Measurements from ENCODE around the gene GALNT16.
A peak's percentile ranks its signal among the peaks of the same experiment; 100 is the strongest.
"Not testable (repeated sequence)": the region's sequence is repeated elsewhere in the genome, so short reads cannot be mapped to it uniquely, and the experiment has no call there.

The GALNT16 gene

GRCh38 chr14:69375182-69375581 lies 115.2 kb downstream of the GALNT16 start:
- no peak for DNase-seq (ENCODE audit: extremely low spot score)
- POLR2A ChIA-PET, result interaction anchor here (0.9 kb wide), 1 partner anchor 56 kb away, joined by 3 read pairs; no protein-coding TSS in a partner anchor

DNA sequence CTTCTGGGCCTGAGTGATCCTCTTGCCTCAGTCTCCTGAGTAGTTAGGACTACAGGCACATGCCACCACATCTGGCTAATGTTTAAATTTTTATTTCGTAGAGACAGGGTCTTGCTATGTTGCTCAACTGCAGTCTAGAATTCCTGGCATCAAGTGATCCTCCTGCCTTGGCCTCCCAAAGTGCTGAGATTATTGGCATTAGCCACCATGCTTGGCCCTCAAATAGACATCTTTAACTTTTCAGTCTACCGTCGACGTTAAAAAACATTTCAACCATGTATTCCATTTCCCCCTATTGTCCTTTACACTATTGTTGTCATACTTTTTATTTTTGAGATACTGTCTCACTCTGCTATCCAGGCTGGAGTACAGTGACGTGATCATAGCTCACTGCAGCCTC lies 115.8 kb downstream of the GALNT16 start:
- TF ChIP-seq CTCF (IDR thresholded peaks at IDR 0.05; ENCODE audit: control extremely low read depth, extremely low read depth, low read depth, missing control alignments), result no peak
- CTCF ChIA-PET, result interaction anchor here (1.0 to 1.6 kb wide), 3 partner anchors 9 to 66 kb away, joined by 3 to 4 read pairs (median 3); no protein-coding TSS in a partner anchor
- no peak for DNase-seq (ENCODE audit: extremely low spot score)
- POLR2A ChIA-PET, result interaction anchor here (0.5 to 0.9 kb wide), 2 partner anchors 9 to 57 kb away, joined by 3 to 6 read pairs; no protein-coding TSS in a partner anchor

More at GRCh38 chr14:69375182-69375581, 115.2 kb downstream of the GALNT16 start:
- no peak for TF ChIP-seq CTCF (IDR thresholded peaks at IDR 0.05; ENCODE audit: control extremely low read depth, extremely low read depth, low read depth, missing control alignments)
- CTCF ChIA-PET, result interaction anchor here (1.6 kb wide), 1 partner anchor 10 kb away, joined by 3 read pairs; no protein-coding TSS in a partner anchor

GRCh38 chr14:69376439-69376838 lies 116.5 kb downstream of the GALNT16 start:
- no peak for TF ChIP-seq CTCF (IDR thresholded peaks at IDR 0.05; ENCODE audit: control extremely low read depth, extremely low read depth, low read depth, missing control alignments)
- DNase-seq (ENCODE audit: extremely low spot score), result no peak
- POLR2A ChIA-PET, result interaction anchor here (0.8 kb wide), 1 partner anchor 15 kb away, joined by 4 read pairs; no protein-coding TSS in a partner anchor
- CTCF ChIA-PET, result interaction anchor here (1.0 to 1.4 kb wide), 5 partner anchors 9 to 65 kb away, joined by 3 to 4 read pairs (median 4); no protein-coding TSS in a partner anchor

GRCh38 chr14:69378274-69378673 lies 118.3 kb downstream of the GALNT16 start:
- no peak for TF ChIP-seq CTCF (IDR thresholded peaks at IDR 0.05; ENCODE audit: control extremely low read depth, extremely low read depth, low read depth, missing control alignments)
- no peak for DNase-seq (ENCODE audit: extremely low spot score)
- POLR2A ChIA-PET, result no interaction called here
- CTCF ChIA-PET, result interaction anchor here (1.3 to 1.7 kb wide), 3 partner anchors 8 to 77 kb away, joined by 3 to 5 read pairs (median 4); no protein-coding TSS in a partner anchor

- POLR2A ChIA-PET, result no interaction called here
- no peak for DNase-seq (ENCODE audit: extremely low spot score)
- TF ChIP-seq CTCF (IDR thresholded peaks at IDR 0.05; ENCODE audit: control extremely low read depth, extremely low read depth, low read depth, missing control alignments), result no peak
- CTCF ChIA-PET, result interaction anchor here (1.1 to 1.2 kb wide), 2 partner anchors 10 to 18 kb away, joined by 3 read pairs; partner anchors contain the start of gene ERH
Observed at GRCh38 chr14:69387311-69387710, 127.4 kb downstream of the GALNT16 start.

GRCh38 chr14:69391400-69391799 lies 131.4 kb downstream of the GALNT16 start:
- CTCF ChIA-PET, result interaction anchor here (1.1 kb wide), 1 partner anchor 24 kb away, joined by 3 read pairs; no protein-coding TSS in a partner anchor
- DNase-seq (ENCODE audit: extremely low spot score); POLR2A ChIA-PET: not testable (repeated sequence)

- peak; percentile 29 for DNase-seq (ENCODE audit: extremely low spot score)
- CTCF ChIA-PET, result no interaction called here
Observed at GRCh38 chr14:69392481-69392880, 132.5 kb downstream of the GALNT16 start.

More at GRCh38 chr14:69392481-69392880, 132.5 kb downstream of the GALNT16 start:
- no peak for TF ChIP-seq CTCF (IDR thresholded peaks at IDR 0.05; ENCODE audit: control extremely low read depth, extremely low read depth, low read depth, missing control alignments)
- POLR2A ChIA-PET, result no interaction called here
